ENCODE results near the gene TOM1L1.

- TF ChIP-seq CTCF (IDR thresholded peaks at IDR 0.05; ENCODE audit: low read length): no peak
- TF ChIP-seq EZH2 (IDR thresholded peaks at IDR 0.05; ENCODE audit: borderline replicate concordance, low read length): no peak
Observed at GRCh38 chr17:54937018-54937417, 36.4 kb downstream of the TOM1L1 start.
